K562 (cell line): ENCODE data around the gene ZBTB16.

Experiments used
- EZH2 ChIP-seq: IDR thresholded peaks from 2 replicates; pipeline ENCODE4 v1.6.1; 2012; ENCODE audit warnings: low read depth, mild to moderate bottlenecking, inconsistent platforms, low read length, borderline replicate concordance
- FOXJ2 ChIP-seq: fragments of 200-800 bp; sonication (Bioruptor generic); IDR thresholded peaks from 2 replicates; pipeline ENCODE4 v1.6.1; 2016; ENCODE audit warnings: missing genetic modification characterization, missing compliant biosample characterization
- SIN3A ChIP-seq, 2 experiments: fragments of 150-350 bp in 1 of 2; IDR thresholded peaks; 2 replicates each; pipeline ENCODE4 v1.6.1; 2011 to 2016; ENCODE audit warnings: borderline replicate concordance in 2 of 2, low read depth in 2 of 2, low read length in 2 of 2, mild to moderate bottlenecking in 2 of 2, moderate library complexity in 2 of 2; ENCODE audit not compliant: control insufficient read depth in 1 of 2
- TF ChIP-seq, protein P1 (sequence below): sonication (generic); formaldehyde crosslinking; IDR thresholded peaks from 2 replicates; pipeline ENCODE4 v1.8.1; 2023; ENCODE audit warnings: mild to moderate bottlenecking, missing genetic modification reagents
- TF ChIP-seq, protein P2 (sequence below): sonication (generic); formaldehyde crosslinking; IDR thresholded peaks from 2 replicates; pipeline ENCODE4 v1.8.1; 2023; ENCODE audit warnings: mild to moderate bottlenecking, missing genetic modification reagents
- TF ChIP-seq, protein P3 (sequence below): sonication (generic); formaldehyde crosslinking; IDR thresholded peaks from 2 replicates; pipeline ENCODE4 v1.8.1; 2023; ENCODE audit warnings: missing genetic modification reagents, mild to moderate bottlenecking, borderline replicate concordance

DNA sequence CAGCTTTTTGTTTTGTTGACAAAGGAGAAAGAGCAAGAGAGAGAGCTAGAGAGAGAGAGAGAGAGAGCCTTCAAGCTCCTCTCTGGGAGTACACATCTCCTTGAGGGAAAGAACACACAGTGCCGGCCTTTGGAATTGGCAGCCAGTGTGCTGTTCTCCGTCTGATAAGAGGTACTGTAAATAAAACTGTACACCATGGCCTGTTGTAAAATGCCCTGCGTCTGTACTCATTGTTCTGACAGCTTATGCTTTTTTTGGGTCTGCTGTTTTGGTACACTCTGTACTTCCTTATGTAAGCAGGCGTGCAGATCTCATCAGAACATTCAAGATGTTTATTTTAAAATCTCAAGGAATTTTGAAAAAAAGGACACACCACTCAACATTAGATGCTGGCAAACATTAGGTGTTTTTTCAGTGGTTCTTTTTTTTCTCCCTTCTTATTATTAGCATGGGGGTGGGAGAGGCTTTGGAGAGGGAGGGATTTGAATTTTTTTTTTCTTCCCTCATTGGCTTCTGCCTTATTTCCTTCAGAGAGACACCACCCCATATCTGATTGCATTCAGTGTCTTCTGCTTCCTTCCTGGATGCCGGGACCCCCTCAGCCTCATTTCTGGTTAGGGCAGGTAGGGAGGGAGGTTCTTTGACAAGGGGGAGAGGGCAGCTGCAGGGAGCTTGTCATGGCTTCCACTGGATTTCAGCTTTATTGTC lies 119.9 kb downstream of the ZBTB16 start:
- TF ChIP-seq EZH2 (no peak), SIN3A (IDR thresholded peaks at IDR 0.05; ENCODE audit: borderline replicate concordance in 2 of 2, control insufficient read depth in 1 of 2, low read depth in 2 of 2, low read length in 2 of 2) (no peak), FOXJ2 (tag) (no peak)
- TF ChIP-seq, protein P1, sequence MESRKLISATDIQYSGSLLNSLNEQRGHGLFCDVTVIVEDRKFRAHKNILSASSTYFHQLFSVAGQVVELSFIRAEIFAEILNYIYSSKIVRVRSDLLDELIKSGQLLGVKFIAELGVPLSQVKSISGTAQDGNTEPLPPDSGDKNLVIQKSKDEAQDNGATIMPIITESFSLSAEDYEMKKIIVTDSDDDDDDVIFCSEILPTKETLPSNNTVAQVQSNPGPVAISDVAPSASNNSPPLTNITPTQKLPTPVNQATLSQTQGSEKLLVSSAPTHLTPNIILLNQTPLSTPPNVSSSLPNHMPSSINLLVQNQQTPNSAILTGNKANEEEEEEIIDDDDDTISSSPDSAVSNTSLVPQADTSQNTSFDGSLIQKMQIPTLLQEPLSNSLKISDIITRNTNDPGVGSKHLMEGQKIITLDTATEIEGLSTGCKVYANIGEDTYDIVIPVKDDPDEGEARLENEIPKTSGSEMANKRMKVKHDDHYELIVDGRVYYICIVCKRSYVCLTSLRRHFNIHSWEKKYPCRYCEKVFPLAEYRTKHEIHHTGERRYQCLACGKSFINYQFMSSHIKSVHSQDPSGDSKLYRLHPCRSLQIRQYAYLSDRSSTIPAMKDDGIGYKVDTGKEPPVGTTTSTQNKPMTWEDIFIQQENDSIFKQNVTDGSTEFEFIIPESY (CRISPR knock-in tag) = no peak
- TF ChIP-seq, protein P2, sequence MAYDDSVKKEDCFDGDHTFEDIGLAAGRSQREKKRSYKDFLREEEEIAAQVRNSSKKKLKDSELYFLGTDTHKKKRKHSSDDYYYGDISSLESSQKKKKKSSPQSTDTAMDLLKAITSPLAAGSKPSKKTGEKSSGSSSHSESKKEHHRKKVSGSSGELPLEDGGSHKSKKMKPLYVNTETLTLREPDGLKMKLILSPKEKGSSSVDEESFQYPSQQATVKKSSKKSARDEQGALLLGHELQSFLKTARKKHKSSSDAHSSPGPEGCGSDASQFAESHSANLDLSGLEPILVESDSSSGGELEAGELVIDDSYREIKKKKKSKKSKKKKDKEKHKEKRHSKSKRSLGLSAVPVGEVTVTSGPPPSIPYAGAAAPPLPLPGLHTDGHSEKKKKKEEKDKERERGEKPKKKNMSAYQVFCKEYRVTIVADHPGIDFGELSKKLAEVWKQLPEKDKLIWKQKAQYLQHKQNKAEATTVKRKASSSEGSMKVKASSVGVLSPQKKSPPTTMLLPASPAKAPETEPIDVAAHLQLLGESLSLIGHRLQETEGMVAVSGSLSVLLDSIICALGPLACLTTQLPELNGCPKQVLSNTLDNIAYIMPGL (CRISPR knock-in tag) = no peak
- TF ChIP-seq, protein P3, sequence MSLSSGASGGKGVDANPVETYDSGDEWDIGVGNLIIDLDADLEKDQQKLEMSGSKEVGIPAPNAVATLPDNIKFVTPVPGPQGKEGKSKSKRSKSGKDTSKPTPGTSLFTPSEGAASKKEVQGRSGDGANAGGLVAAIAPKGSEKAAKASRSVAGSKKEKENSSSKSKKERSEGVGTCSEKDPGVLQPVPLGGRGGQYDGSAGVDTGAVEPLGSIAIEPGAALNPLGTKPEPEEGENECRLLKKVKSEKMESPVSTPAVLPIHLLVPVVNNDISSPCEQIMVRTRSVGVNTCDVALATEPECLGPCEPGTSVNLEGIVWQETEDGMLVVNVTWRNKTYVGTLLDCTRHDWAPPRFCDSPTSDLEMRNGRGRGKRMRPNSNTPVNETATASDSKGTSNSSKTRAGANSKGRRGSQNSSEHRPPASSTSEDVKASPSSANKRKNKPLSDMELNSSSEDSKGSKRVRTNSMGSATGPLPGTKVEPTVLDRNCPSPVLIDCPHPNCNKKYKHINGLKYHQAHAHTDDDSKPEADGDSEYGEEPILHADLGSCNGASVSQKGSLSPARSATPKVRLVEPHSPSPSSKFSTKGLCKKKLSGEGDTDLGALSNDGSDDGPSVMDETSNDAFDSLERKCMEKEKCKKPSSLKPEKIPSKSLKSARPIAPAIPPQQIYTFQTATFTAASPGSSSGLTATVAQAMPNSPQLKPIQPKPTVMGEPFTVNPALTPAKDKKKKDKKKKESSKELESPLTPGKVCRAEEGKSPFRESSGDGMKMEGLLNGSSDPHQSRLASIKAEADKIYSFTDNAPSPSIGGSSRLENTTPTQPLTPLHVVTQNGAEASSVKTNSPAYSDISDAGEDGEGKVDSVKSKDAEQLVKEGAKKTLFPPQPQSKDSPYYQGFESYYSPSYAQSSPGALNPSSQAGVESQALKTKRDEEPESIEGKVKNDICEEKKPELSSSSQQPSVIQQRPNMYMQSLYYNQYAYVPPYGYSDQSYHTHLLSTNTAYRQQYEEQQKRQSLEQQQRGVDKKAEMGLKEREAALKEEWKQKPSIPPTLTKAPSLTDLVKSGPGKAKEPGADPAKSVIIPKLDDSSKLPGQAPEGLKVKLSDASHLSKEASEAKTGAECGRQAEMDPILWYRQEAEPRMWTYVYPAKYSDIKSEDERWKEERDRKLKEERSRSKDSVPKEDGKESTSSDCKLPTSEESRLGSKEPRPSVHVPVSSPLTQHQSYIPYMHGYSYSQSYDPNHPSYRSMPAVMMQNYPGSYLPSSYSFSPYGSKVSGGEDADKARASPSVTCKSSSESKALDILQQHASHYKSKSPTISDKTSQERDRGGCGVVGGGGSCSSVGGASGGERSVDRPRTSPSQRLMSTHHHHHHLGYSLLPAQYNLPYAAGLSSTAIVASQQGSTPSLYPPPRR (CRISPR knock-in tag) = no peak
